NCI-H1417 (cell line): ENCODE data around the gene ACTL7A.
A peak's percentile ranks its signal among the peaks of the same experiment; 100 is the strongest.
"Not testable (repeated sequence)": the region's sequence is repeated elsewhere in the genome, so short reads cannot be mapped to it uniquely, and the experiment has no call there.

Experiments used
- DNase-seq, 3 experiments: peaks; one replicate each; lab custom pipeline; 2025; lab: John Stamatoyannopoulos, UW

Gene ACTL7A

DNA sequence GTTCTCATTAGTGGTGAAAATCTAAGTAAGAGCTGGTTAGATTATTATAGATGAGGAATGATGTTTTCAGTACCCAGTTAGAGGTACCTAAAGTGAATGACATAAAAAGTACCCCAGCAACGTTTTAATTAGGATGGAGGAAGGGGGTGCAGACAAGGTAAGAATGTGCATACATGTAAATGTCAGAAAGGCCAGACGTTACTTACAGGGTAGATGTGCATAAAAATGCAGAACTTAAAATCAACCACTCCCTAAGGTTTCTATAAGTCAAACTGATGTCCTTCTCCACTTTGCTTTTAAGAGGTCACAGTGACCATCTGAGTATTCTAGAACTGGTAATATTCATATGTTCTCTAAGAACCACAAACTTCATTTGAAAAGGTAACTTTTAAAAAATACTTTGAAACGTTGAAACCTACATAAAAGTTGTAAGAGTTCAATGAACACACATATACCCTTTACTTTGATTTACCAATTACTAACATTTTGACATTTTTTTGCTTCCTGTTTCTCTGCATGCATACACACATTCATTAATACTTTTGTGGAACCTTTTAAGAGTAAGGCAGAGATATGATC lies 18.8 kb downstream of the ACTL7A start:
- no peak for DNase-seq

DNA sequence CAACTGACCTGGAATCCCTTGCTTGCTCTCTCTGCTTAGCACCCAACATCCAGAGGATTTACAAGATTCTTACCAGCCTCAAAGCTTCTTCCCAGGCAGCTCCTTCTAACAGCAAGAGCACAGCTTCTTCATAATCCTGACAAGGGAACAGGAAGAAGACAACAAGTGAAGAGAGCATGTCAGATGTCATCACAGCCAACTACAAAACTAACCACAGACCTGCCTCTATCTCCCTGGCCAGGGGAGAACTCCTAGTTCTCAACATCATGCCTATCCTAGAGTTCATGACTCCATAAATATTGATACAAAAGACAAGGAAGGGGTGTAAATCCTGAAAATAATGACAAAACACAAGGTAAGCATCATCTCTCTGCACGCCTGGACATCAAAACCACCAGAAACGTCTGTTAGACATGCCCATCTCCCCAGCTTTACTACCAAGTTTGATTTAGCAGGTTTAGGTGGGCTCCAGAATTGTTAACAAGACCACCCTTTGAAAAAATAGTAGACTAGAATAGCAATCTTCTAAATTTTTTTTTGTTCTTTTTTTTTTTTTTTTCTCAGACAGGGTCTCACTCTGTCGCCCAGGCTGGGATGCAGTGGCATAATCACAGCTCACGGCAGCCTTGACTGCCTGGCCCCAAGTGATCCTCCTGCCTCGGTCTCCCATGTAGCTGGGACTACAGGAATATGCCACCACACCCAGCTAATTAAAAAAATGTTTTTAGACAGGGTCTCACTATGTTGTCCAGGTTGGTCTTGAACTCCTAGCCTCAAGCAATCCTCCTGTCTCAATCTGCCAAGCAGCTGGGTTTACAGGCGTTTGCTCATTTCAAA lies 20.2 kb downstream of the ACTL7A start:
- no peak for DNase-seq

DNA sequence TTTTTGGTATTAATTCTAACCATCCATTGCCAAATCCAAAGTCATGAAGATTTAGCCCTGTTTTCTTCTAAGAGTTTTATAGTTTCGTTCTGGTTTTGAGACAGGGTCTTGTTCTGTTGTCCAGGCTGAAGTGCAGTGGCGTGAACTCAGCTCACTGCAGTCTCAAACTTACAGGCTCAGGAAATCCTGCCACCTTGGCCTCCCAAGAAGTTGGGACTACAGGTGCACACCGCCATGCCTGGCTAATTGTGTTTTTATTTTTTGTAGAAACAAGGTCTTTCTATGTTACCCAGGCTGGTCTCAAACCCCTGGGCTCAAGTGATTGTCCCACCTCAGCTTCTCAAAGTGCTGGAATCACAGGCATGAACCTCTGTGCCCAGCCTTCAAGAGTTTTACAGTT lies 21.0 kb downstream of the ACTL7A start:
- no peak for DNase-seq

DNA sequence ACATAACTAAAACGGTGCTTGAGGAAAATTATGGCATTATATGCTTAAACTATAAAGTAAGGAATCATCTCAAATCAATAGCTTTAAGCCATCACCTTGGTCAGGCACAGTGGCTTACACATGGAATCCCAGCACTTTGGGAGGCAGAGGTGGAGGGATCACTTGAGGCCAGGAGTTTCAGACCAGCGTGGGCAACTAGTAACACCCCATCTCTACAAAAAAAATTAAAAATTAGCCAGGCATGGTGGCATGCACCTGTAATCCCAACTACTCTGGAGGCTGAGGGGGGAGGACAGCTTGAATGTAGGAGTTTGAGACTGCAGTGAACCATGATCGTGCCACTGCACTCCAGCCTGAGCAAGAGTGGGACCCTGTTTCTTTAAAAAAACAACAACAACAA lies 22.6 kb downstream of the ACTL7A start:
- no peak for DNase-seq

DNA sequence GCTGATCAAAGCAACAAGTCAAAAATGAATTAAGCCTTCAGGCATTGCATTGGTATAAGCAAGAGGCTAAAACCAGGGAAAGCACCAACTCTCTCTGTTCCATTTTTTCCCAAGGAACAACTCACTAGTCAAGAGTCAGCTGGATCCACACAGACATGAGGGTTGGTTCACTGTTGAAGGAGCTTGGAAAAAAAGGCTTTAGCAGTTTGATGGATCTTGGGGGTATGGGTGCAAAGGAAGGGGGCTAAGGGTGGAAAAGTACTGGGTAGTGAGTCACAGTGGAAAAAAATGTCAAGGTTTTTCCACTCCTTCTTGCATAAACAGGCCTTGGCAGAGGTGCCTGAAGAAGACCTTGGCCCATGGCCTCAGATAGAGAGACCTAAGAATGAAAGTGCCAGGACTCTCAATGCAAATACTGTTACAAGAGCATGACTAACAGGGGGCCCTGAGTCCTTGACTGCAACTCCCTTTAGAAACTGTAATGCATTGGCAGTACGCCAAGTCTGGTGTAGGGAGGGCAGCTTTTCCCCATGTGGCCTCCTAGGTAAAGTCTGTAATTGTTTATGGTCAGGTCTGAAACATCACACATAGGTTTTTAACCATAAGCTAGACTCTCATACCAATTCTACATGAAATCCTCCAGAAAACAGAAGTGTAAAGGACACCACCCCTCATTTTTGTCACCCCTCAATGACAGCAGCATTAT lies 23.7 kb downstream of the ACTL7A start:
- DNase-seq: peak; percentile 47 to 88 (median 64)

DNA sequence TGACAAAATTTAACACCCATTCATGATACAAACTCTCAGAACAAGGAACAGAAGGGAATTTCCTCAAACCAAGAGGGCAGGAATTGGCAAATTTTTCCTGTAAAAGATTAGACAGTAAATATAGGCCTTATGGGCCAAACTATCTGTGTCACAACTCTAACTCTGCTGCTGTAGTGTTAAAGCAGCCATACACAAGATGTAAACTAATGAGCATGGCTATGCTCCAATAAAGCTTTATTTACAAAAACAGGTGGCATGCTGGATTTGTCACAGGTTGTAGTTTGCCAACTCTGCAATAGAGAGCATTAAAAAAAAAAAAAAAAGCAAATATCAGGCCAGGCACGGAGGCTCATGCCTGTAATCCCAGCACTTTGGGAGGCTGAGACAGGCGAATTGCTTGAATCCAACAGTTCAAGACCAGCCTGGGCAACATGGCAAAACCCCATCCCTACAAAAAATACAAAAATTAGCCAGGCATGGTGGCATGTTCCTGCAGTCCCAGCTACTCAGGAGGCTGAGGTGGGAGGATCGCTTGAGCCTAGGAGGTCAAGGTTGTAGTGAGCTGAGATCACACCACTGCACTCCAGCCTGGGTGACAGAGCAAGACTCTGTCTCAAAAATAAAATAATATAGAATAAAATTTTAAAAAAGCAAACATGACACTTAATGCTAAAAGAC lies 24.7 kb downstream of the ACTL7A start:
- not testable (repeated sequence) for DNase-seq

DNA sequence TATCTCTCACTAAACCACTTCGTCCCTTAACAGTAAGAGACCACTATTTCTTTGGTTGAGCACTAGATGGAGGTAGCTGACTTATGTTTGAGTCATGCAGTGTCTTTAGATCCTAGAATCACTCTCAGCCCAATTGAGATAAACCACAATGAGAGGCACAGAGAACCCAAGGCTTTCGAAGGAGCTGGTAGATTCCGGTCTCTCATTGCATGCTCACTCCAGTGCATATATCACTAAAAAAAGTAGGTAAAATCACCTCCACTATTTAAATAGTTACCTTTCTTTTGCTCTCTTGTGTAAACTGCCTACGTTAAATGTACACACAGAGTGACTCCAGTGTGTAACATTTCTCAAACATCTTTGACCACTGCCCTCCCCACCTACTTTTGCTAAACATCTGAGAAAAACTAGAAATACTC lies 27.6 kb downstream of the ACTL7A start:
- DNase-seq: peak in 1 of 3 experiments; percentile 26

DNA sequence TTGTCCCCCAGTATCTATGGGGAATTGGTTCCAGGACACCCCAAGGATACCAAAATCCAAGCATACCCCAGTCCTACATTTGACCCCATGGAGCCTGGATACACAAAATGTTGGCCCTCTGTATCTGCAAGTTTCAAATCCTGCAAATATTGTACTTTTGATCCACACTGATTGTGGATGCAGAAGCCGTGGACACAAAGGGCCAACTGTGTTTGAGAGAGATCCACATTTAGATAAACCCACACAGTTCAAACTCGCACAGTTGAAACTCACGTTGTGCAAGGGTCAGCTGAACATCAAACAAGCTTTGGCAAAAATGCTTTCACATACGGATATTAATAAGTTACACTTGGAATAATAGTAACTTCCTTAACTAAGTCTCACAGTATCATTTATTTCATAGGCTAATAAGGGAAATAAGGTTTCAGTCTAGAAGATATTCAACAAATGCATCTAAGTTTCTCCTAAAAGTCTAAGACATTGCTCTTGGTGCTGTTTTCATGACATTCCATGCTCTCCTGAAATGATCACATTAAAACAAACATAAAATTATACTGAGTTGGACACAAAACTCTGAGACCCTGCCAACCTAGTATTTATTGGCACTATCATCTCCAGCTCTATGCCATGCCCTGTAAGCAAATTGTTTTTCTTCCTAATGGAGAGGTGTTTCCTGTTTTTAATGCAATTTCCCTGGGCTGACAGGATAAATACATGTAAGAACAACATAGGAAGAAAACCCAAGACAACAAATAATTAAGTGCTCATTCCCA lies 32.3 kb downstream of the ACTL7A start:
- no peak for DNase-seq

DNA sequence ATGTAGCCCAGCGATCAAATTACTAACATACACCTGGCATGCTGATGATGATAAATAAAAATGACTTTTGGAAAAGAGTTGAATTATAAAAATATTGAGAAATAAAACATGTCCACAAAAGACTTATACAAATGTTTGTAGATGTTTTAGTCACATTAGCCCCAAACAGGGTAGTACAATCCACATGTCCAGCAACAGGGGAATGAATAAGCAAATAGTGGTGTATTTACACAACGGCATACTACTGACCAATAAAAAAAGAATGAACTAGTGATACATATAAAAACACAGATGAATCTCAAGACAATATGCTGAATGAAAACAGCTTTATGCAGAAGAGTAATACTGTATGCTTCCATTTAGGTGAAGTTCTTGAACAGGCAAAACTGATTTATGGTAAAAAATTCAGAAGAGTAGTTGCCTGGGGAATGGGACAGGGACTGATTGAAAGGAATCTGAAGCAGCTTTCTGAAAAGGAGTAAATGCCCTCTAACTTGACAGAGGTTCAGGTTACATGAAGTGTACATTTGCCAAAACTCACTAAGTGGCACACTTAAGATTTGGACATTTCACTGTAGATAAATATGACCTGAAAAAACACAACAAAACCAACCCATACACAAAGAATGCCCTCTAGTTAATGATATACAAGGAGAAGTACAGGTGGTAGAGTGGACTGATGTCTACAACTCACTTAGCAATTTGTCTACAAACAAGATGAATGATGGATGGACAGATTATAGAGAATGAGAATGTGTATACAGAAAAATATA lies 35.4 kb downstream of the ACTL7A start:
- DNase-seq: no peak

DNA sequence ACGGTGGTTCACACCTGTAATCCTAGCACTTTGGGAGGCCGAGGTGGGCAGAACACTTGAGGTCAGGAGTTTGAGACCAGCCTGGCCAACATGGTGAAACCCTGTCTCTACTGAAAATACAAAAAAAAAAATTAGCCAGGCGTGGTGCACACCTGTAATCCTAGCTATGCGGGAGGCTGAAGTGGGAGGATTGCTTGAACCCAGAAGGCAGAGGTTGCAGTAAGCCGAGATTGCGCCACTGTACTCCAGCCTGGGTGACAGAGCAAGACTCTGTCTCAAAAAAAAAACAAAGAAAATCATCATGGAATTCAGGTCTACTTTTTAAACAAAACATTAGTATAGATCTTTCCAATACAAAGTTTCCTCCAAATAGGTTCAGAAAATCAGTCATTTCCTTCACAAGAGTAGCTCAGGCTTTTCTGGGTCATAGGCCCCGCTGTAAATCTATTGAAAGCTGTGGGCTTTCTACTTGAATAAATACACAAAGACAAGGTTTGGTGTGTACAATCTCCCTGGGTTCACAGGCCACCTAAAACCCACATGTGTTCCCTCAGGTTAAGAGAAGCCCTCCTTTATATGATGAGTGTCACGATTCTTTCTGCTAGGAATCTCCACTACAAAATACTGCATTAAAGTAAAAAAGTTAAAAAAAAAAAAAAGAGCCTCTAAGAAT lies 37.1 kb downstream of the ACTL7A start:
- DNase-seq: not testable (repeated sequence)

DNA sequence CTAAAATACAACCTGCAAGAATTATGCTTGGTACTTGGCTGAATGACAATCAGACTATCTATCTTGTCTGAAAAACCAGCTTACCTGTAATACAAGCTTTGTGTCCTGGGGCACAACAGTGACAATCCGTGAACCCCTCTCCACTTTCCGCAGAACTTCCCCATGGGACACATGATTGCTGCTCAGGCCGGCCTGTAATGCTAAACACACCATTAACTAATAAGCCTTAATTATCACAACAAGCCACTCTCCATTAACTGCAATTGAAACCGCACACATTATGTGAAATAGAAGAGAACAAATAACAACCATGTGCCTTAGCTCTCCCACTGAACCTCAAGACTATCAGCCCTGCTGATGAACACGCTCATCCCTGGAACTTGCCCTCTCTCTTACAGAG lies 38.1 kb downstream of the ACTL7A start:
- peak in 1 of 3 experiments; percentile 51 for DNase-seq

DNA sequence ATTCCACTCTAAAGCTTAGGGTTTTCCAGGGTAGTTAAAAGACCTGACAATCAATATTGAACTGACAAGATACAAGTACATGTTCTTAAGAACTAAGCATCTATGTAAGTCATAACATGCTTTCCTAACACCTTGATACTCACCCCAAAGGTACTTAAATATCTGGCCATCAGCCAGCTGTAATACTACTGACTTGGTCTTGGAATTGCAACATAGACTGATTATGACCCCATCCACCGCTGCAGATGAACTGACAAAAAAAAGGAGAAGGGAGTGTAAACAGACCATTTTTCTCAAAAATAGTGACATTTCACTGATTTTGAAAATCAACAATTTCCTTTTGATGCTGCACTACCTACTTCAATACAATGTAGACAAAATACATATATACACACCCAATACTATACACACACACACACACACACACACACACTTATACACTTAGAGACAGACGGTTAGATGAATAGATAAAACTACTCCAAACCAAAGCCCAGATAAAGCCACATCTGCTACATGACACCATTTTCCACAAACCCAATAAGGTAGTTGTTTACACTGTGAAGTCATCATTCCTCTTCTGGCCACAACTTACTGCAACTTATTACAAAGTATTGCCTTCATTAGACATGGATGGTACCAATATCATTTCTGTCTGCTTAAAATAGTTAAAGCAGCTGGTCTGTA lies 41.5 kb downstream of the ACTL7A start:
- no peak for DNase-seq

DNA sequence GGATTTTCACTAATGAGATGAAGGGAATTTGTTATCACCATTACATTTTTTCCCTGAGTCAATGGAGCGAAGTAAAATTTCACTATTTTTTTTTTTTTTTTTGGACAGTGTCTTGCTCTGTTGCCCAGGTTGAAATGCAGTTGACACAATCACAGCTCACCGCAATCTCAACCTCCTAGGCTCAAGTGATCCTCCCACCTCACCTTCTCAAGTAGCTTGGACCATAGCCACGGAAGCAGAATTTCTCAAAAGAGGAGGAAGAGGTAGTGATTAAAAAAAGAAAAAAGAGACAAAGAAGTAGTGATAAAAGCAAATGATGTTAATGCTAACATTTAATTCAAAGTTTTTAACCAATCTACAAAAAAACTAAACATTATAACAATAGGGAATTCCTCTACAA lies 42.1 kb downstream of the ACTL7A start:
- no peak for DNase-seq

DNA sequence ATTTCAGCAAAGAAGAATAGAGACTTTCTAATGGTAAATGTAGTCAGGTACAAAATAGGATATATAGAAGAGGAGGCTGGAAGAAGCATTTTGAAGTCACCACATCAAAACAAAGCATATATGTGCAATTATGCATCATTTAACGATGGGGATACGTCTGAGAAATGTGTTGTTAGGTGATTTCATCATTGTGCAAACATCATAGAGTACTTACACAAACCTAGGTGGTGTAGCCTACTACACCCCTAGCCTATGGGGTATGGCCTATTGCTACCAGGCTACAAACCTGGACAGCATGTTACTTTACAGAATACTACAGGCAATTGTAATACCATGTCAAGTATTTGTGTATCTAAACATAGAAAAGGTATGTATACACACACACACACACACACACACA lies 43.4 kb downstream of the ACTL7A start:
- peak in 2 of 3 experiments; percentile 13 to 47 for DNase-seq

DNA sequence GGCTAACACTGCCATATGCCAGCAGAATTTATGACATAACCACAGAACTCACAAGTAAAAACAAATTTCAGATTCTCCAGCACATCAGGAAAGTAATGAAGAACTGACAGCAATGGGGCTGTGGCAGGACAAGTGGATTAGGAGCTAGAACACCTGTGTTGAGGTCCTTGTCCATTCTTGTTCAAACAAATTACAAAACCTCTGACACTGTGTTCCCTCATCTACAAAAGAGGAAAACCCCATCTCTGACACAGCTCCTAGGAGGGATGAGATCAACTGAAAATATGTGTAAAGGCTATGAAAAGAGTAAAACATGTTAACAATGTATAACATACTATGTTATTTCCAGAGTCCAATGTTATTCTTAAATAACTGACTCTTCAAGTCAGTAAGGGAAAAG lies 48.3 kb downstream of the ACTL7A start:
- no peak for DNase-seq

DNA sequence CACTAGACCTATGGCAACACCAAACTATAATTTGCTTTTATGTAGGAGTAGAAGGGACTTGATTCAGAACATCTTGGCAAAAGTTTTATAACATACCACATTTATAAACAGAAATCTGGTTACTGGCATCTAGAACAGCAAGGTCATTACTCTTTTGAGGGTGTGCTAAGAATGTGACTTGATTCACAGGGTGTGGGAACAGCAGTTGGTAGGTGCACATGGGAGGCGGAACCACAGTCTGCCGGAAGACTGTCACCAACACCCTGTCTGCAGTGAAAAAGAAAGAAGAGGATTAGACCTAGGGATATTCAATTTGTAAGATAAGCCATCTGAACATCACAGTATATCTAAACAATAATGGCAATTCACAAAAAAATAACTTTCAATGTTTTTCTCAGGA lies 48.8 kb downstream of the ACTL7A start:
- no peak for DNase-seq

DNA sequence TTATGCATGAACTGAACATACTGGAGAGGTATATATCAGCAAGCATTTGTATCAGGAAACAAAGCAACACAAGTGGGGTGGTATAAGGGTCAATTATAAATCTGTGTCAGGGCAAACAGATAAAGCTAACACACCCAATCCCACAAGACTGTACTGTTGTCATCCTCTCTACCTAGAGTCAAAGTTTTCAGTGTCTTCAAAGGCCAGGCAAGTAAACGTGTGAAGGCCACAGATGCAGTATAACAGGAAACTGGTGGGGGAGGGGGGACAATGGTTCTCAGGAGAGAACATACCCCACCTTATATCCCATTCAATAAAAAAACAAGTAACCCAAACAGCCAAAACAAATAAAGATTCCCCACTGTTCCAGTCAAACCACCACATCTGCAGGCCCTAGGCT lies 49.8 kb downstream of the ACTL7A start:
- no peak for DNase-seq
